ENCODE measurements around the gene CD38.

DNA sequence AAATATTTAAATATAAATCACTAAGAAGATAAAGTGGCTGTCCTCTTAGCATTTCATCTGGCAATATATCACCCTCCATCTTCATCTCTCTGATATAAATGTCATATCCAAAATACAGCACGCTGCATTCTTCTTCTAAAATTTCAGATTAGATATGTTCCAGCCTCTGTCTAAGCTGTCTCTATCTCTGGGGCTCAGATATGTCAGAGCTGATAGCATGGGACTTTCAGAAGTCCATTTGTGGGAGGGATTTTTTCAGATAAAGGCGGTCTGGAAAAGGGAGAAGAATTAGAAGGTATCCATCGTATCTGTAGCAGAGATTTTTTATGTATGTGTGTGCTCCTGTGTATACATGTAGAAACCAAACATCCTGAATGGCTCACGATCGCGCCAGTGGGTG, 25.0 kb upstream of the CD38 start:
- TF ChIP-seq POLR2AphosphoS5 (IDR thresholded peaks at IDR 0.05) (no peak), POLR2A (IDR thresholded peaks at IDR 0.05) (no peak), EP300 (IDR thresholded peaks at IDR 0.05; ENCODE audit: low read depth) (no peak)
- TF ChIP-seq, protein P1, sequence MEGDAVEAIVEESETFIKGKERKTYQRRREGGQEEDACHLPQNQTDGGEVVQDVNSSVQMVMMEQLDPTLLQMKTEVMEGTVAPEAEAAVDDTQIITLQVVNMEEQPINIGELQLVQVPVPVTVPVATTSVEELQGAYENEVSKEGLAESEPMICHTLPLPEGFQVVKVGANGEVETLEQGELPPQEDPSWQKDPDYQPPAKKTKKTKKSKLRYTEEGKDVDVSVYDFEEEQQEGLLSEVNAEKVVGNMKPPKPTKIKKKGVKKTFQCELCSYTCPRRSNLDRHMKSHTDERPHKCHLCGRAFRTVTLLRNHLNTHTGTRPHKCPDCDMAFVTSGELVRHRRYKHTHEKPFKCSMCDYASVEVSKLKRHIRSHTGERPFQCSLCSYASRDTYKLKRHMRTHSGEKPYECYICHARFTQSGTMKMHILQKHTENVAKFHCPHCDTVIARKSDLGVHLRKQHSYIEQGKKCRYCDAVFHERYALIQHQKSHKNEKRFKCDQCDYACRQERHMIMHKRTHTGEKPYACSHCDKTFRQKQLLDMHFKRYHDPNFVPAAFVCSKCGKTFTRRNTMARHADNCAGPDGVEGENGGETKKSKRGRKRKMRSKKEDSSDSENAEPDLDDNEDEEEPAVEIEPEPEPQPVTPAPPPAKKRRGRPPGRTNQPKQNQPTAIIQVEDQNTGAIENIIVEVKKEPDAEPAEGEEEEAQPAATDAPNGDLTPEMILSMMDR (IDR thresholded peaks at IDR 0.05): no peak

Data from transverse colon (tissue), 4 donors.